Uterus (tissue), 4 donors: ENCODE results near the gene TMPRSS4. TPM values are rescaled to one million over a fixed set of nuclear protein-coding genes. Genes with fewer than 3 reads are reported as not detected.

Source experiments
- DNase-seq, 2 donors: peaks; one replicate each; pipeline ENCODE4 v3.0.0-alpha.2; 2019 to 2020
- H3K27ac ChIP-seq, 2 donors: fragments of 200-600 bp; sonication (generic); 1 replicate in 1 of 2; 2 replicates in 1 of 2; pipeline ENCODE4 v1.5.1; 2016 to 2018
- H3K27me3 ChIP-seq, 2 donors: fragments of 200-600 bp; sonication (generic); one replicate each; pipeline ENCODE4 v1.5.1; 2018 to 2019; ENCODE audit warnings: control low read depth in 1 of 2
- H3K36me3 ChIP-seq, 2 donors: fragments of 200-600 bp; sonication (generic); one replicate each; pipeline ENCODE4 v1.5.1; 2019; ENCODE audit warnings: control low read depth in 1 of 2
- H3K4me1 ChIP-seq, 2 donors: fragments of 200-600 bp; sonication (generic); one replicate each; pipeline ENCODE4 v1.5.1; 2018 to 2019; ENCODE audit warnings: control low read depth in 1 of 2
- H3K4me3 ChIP-seq, 2 donors: fragments of 200-600 bp; sonication (generic); 1 replicate in 1 of 2; 2 replicates in 1 of 2; pipeline ENCODE4 v1.5.1; 2018 to 2019; ENCODE audit warnings: mild to moderate bottlenecking in 1 of 2
- H3K9me3 ChIP-seq, 2 donors: fragments of 200-600 bp; sonication (generic); one replicate each; pipeline ENCODE4 v1.5.1; 2019; ENCODE audit warnings: control low read depth in 1 of 2
- CTCF ChIP-seq, 4 experiments: fragments of 200-600 bp in 2 of 4; fragments of 450-650 bp in 2 of 4; sonication (generic) in 2 of 4; IDR thresholded peaks; one replicate each; pipeline ENCODE4 v1.5.1; 2016 to 2019; ENCODE audit warnings: antibody characterized with exemption in 4 of 4, mild to moderate bottlenecking in 2 of 4, moderate library complexity in 1 of 4
- POLR2A ChIP-seq, 2 donors: fragments of 450-650 bp; IDR thresholded peaks; one replicate each; pipeline ENCODE4 v1.6.1; 2016; ENCODE audit warnings: antibody characterized with exemption in 2 of 2, mild to moderate bottlenecking in 1 of 2, moderate library complexity in 1 of 2
- intact Hi-C: fragments of 100-400 bp; cut with DNase I; formaldehyde crosslinking; loops from one replicate; pipeline ENCODE4 v1.15.1; 2023; ENCODE audit warnings: low total_unique reads
- total RNA-seq, 4 donors: library from RNA; depleted of rRNA in 3 of 4; stranded (reverse); fragments of >200 nt in 3 of 4; gene quantifications; one replicate each; pipeline versions ENCODE4 v1.1.0 to v1.2.4, GENCODE V29; 2014 to 2023
- donor health status: DM: yes; HTN: yes; CAD: no.

The TMPRSS4 gene
- total RNA-seq, 4 donors from 2014 or later = 0.88 to 5.5 TPM; not detected in 2

GRCh38 chr11:118048472-118049370 lies 28.2 kb upstream of the TMPRSS4 start:
- no peak overlapping the region for H3K27ac ChIP-seq
- no peaks in the 10 kb centered on the region for H3K27me3 ChIP-seq
- no peaks in the 10 kb centered on the region for H3K36me3 ChIP-seq
- no peaks in the 10 kb centered on the region for H3K9me3 ChIP-seq
- no peaks in the 10 kb centered on the region for H3K4me1 ChIP-seq
- intact Hi-C loops = no loop called here
- DNase-seq = no peak
- H3K4me3 ChIP-seq = no peak overlapping the region
- TF ChIP-seq CTCF (IDR thresholded peaks at IDR 0.05) (no peak), POLR2A (IDR thresholded peaks at IDR 0.05) (no peak)

- intact Hi-C loops = loop anchor here (10.0 kb wide), 2 partner anchors 245 to 635 kb away; no protein-coding TSS in a partner anchor
- H3K4me1 ChIP-seq = no peaks in the 10 kb centered on the region
- H3K4me3 ChIP-seq = no peak overlapping the region
- no peaks in the 10 kb centered on the region for H3K36me3 ChIP-seq
- no peaks in the 10 kb centered on the region for H3K9me3 ChIP-seq
- H3K27ac ChIP-seq = no peak overlapping the region
- no peak for DNase-seq
- no peak for TF ChIP-seq POLR2A (IDR thresholded peaks at IDR 0.05)
- TF ChIP-seq CTCF (IDR thresholded peaks at IDR 0.05) = no peak
- H3K27me3 ChIP-seq = no peaks in the 10 kb centered on the region
Measured at GRCh38 chr11:118049771-118050170, 27.1 kb upstream of the TMPRSS4 start.

DNA sequence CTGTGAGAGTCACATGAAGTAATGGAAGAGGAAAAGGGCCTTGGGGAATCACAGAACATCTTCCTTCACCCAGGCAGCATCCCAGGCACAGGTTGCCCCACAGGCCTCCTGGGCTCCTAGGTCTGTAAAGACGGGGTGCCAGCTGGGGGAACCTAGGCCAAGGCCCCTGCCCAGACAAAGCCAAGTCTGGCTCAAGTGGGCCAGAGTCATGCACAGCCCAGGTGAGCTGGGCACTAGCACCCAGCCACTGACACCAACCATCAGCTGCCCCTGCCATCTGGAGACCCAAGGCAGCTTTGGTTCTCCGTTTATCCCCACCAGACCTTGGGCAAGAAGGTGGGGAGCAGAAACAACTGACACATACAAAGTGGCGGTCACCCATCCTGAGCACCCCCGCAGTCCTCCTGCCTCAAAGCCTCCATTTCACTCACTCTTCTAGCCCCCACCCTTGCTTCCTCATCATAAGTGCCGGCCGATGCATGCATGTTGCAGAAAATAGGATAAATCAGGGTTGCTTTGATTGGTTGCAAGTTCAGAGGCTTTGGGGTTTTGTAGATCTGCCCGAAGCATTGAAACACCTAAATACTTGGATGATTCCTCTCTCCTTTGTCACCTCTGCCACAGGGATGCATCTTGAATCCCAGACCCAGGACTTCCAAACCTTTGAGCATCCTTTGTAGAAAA lies 26.5 kb upstream of the TMPRSS4 start:
- H3K27ac ChIP-seq = no peak overlapping the region
- no peaks in the 10 kb centered on the region for H3K9me3 ChIP-seq
- no peaks in the 10 kb centered on the region for H3K4me1 ChIP-seq
- DNase-seq = no peak
- no peaks in the 10 kb centered on the region for H3K36me3 ChIP-seq
- no peak overlapping the region for H3K4me3 ChIP-seq
- intact Hi-C loops = loop anchor here (10.0 kb wide), 2 partner anchors 246 to 636 kb away; no protein-coding TSS in a partner anchor
- H3K27me3 ChIP-seq = no peaks in the 10 kb centered on the region
- no peak for TF ChIP-seq CTCF (IDR thresholded peaks at IDR 0.05)
- TF ChIP-seq POLR2A (IDR thresholded peaks at IDR 0.05) = no peak

DNA sequence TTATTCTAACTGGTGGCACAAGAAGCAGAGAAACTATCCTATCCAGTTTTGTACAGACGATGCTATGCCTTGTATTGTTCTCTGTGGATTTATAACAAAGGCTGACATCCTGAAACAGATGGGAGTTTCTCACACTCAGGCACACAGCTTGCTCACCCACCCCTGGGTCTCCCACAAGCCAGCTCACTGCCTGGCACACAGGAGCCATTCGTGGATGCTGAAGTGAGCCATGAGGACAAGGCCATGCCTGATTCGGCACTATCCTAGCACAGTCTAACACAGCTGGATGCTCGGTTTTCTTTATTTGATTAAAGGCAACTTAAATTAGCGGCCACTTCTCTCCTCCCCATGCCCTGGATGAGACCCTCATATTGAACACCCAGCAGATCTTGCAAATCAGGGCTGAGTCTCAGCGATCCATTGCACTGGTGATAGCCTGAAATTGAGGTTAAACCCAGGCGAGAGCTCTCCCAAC lies 25.7 kb upstream of the TMPRSS4 start:
- no peaks in the 10 kb centered on the region for H3K9me3 ChIP-seq
- H3K4me1 ChIP-seq = no peaks in the 10 kb centered on the region
- no peak overlapping the region for H3K4me3 ChIP-seq
- H3K27me3 ChIP-seq = no peaks in the 10 kb centered on the region
- no peak overlapping the region for H3K27ac ChIP-seq
- no peak for TF ChIP-seq CTCF (IDR thresholded peaks at IDR 0.05)
- TF ChIP-seq POLR2A (IDR thresholded peaks at IDR 0.05) = no peak
- H3K36me3 ChIP-seq = no peaks in the 10 kb centered on the region
- intact Hi-C loops = loop anchor here (10.0 kb wide), 2 partner anchors 246 to 636 kb away; no protein-coding TSS in a partner anchor
- no peak for DNase-seq
